Measurements from ENCODE around the gene TPRN.

GRCh38 chr9:137218754-137219271 lies 18.3 kb upstream of the TPRN start:
- TF ChIP-seq CTCF (conservative IDR thresholded peaks at IDR 0.05; ENCODE audit: low read depth in 2 of 2): no peak
- TF ChIP-seq POLR2AphosphoS5 (IDR thresholded peaks at IDR 0.05; ENCODE audit: low read depth): no peak
- TF ChIP-seq NANOG (IDR thresholded peaks at IDR 0.05; ENCODE audit: borderline replicate concordance): no peak
- TF ChIP-seq CREB1 (CRISPR knock-in tag; IDR thresholded peaks at IDR 0.05; ENCODE audit: low read depth): no peak
- TF ChIP-seq JUNB (IDR thresholded peaks at IDR 0.05; ENCODE audit: unreplicated experiment): no peak
- no peak for TF ChIP-seq EZH2phosphoT487 (IDR thresholded peaks at IDR 0.05; ENCODE audit: unreplicated experiment)
- TF ChIP-seq EZH2 (IDR thresholded peaks at IDR 0.05; ENCODE audit: low read depth, unreplicated experiment): no peak
- TF ChIP-seq REST (IDR thresholded peaks at IDR 0.05; ENCODE audit: unreplicated experiment): no peak

Data from GM23338 (cell line).